ENCODE measurements around the gene PPFIBP2. TPM values are rescaled to one million over a fixed set of nuclear protein-coding genes. Genes with fewer than 3 reads are reported as not detected.

The PPFIBP2 gene
- total RNA-seq, 4 donors from 2014 or later = 64.3 to 91.9 (median 71.6) TPM

- no peak for DNase-seq
- intact Hi-C loops (cut with DNase I) = no loop called here
- 9 to 11% methylated on average over 4 of the region's 4 CpGs for WGBS, 2 donors
- TF ChIP-seq POLR2A (IDR thresholded peaks at IDR 0.05) (no peak), CTCF (IDR thresholded peaks at IDR 0.05) (peak; percentile 67 to 89 (median 80))
- Histone ChIP-seq H3K36me3 (no peaks in the 10 kb centered on the region), H3K27ac (no peak overlapping the region), H3K27me3 (no peaks in the 10 kb centered on the region), H3K4me3 (replicated peaks in 1 of 3) (no peak overlapping the region), H3K9me3 (no peaks in the 10 kb centered on the region), H3K4me1 (no peaks in the 10 kb centered on the region)
Measured at GRCh38 chr11:7688238-7688826, 174.5 kb downstream of the PPFIBP2 start.

GRCh38 chr11:7689239-7689638 lies 175.4 kb downstream of the PPFIBP2 start:
- H3K36me3 ChIP-seq = no peaks in the 10 kb centered on the region
- no peaks in the 10 kb centered on the region for H3K27me3 ChIP-seq
- no peak overlapping the region for H3K4me3 ChIP-seq (replicated peaks in 1 of 3)
- no peaks in the 10 kb centered on the region for H3K4me1 ChIP-seq
- TF ChIP-seq CTCF (IDR thresholded peaks at IDR 0.05) (no peak), POLR2A (IDR thresholded peaks at IDR 0.05) (no peak)
- no peak for DNase-seq
- no peaks in the 10 kb centered on the region for H3K9me3 ChIP-seq
- 66 to 89% methylated on average over 3 to 4 of the region's 4 CpGs for WGBS, 2 donors
- intact Hi-C loops (cut with DNase I) = no loop called here
- no peak overlapping the region for H3K27ac ChIP-seq

- no peaks in the 10 kb centered on the region for H3K9me3 ChIP-seq
- H3K27me3 ChIP-seq = no peaks in the 10 kb centered on the region
- no peak overlapping the region for H3K4me3 ChIP-seq (replicated peaks in 1 of 3)
- H3K36me3 ChIP-seq = no peaks in the 10 kb centered on the region
- intact Hi-C loops (cut with DNase I) = no loop called here
- H3K27ac ChIP-seq = no peak overlapping the region
- WGBS, 2 donors = 65 to 66% methylated on average over 6 of the region's 6 CpGs
- TF ChIP-seq CTCF (IDR thresholded peaks at IDR 0.05) (peak in 1 of 6 experiments; percentile 39), POLR2A (IDR thresholded peaks at IDR 0.05) (no peak)
- H3K4me1 ChIP-seq = no peaks in the 10 kb centered on the region
- no peak for DNase-seq
Measured at GRCh38 chr11:7690648-7691047, 176.8 kb downstream of the PPFIBP2 start.

GRCh38 chr11:7691759-7692350 lies 178.1 kb downstream of the PPFIBP2 start:
- no peaks in the 10 kb centered on the region for H3K9me3 ChIP-seq
- H3K4me3 ChIP-seq (replicated peaks in 1 of 3) = no peak overlapping the region
- no peak for DNase-seq
- no peak overlapping the region for H3K27ac ChIP-seq
- intact Hi-C loops (cut with DNase I) = no loop called here
- H3K36me3 ChIP-seq = no peaks in the 10 kb centered on the region
- TF ChIP-seq CTCF (IDR thresholded peaks at IDR 0.05) (no peak), POLR2A (IDR thresholded peaks at IDR 0.05) (no peak)
- no peaks in the 10 kb centered on the region for H3K27me3 ChIP-seq
- no peaks in the 10 kb centered on the region for H3K4me1 ChIP-seq
- 75 to 82% methylated on average over 6 of the region's 6 CpGs for WGBS, 2 donors

GRCh38 chr11:7692426-7692825 lies 178.6 kb downstream of the PPFIBP2 start:
- no peaks in the 10 kb centered on the region for H3K36me3 ChIP-seq
- TF ChIP-seq CTCF (IDR thresholded peaks at IDR 0.05) (no peak), POLR2A (IDR thresholded peaks at IDR 0.05) (no peak)
- no peak for DNase-seq
- H3K9me3 ChIP-seq = no peaks in the 10 kb centered on the region
- no peaks in the 10 kb centered on the region for H3K27me3 ChIP-seq
- no peaks in the 10 kb centered on the region for H3K4me1 ChIP-seq
- H3K4me3 ChIP-seq (replicated peaks in 1 of 3) = no peak overlapping the region
- WGBS, 2 donors = 88 to 96% methylated on average over 3 of the region's 3 CpGs
- intact Hi-C loops (cut with DNase I) = no loop called here
- no peak overlapping the region for H3K27ac ChIP-seq

All from thyroid gland (tissue), 4 donors.